ENCODE results near the gene LRRC26.

The LRRC26 gene

GRCh38 chr9:137169896-137170358 is at the start of gene LRRC26:
Gene LRRC26 (minus strand): TSS chr9:137170051. CDS start chr9:137169943, 108 bp downstream.
- Histone ChIP-seq H3K9me3 (no peaks in the 10 kb centered on the region), H3K36me3 (no peaks in the 10 kb centered on the region), H3K4me1 (ENCODE audit: control insufficient read depth in 1 of 2, insufficient read depth in 1 of 2, low read depth in 1 of 2, low read length in 1 of 2) (peaks cover 0 to 4% of the 10 kb centered on the region in 2 experiments), H3K4me3 (ENCODE audit: low read depth in 1 of 2, low read length in 1 of 2) (no peak within 1 kb of the TSS), H3K27me3 (peaks cover 100% of the 10 kb centered on the region), H3K27ac (no peak within 1 kb of the TSS)
- no peak for TF ChIP-seq CTCF (IDR thresholded peaks at IDR 0.05)

GRCh38 chr9:137218754-137219271 is 49.0 kb upstream of the LRRC26 start:
- peaks cover 33% of the 10 kb centered on the region for H3K27me3 ChIP-seq
- no peak overlapping the region for H3K27ac ChIP-seq
- no peak overlapping the region for H3K4me3 ChIP-seq (ENCODE audit: low read depth in 1 of 2, low read length in 1 of 2)
- no peaks in the 10 kb centered on the region for H3K9me3 ChIP-seq
- H3K4me1 ChIP-seq (ENCODE audit: control insufficient read depth in 1 of 2, insufficient read depth in 1 of 2, low read depth in 1 of 2, low read length in 1 of 2), result peaks cover 12 to 20% of the 10 kb centered on the region in 2 experiments
- TF ChIP-seq CTCF (IDR thresholded peaks at IDR 0.05), result no peak
- peaks cover 47% of the 10 kb centered on the region for H3K36me3 ChIP-seq

- no peak overlapping the region for H3K4me3 ChIP-seq (ENCODE audit: low read depth in 1 of 2, low read length in 1 of 2)
- H3K4me1 ChIP-seq (ENCODE audit: control insufficient read depth in 1 of 2, insufficient read depth in 1 of 2, low read depth in 1 of 2, low read length in 1 of 2), result peaks cover 10 to 17% of the 10 kb centered on the region in 2 experiments
- TF ChIP-seq CTCF (IDR thresholded peaks at IDR 0.05), result no peak
- no peak overlapping the region for H3K27ac ChIP-seq
- peaks cover 33% of the 10 kb centered on the region for H3K27me3 ChIP-seq
- no peaks in the 10 kb centered on the region for H3K9me3 ChIP-seq
- peaks cover 52% of the 10 kb centered on the region for H3K36me3 ChIP-seq
Measured at GRCh38 chr9:137218212-137218753, 48.4 kb upstream of the LRRC26 start.

- Histone ChIP-seq H3K27ac (no peak overlapping the region), H3K36me3 (peaks cover 60% of the 10 kb centered on the region), H3K4me1 (ENCODE audit: control insufficient read depth in 1 of 2, insufficient read depth in 1 of 2, low read depth in 1 of 2, low read length in 1 of 2) (peaks cover 4 to 10% of the 10 kb centered on the region in 2 experiments), H3K27me3 (peaks cover 27% of the 10 kb centered on the region), H3K9me3 (no peaks in the 10 kb centered on the region), H3K4me3 (ENCODE audit: low read depth in 1 of 2, low read length in 1 of 2) (no peak overlapping the region)
- no peak for TF ChIP-seq CTCF (IDR thresholded peaks at IDR 0.05)
Measured at GRCh38 chr9:137217276-137218211, 47.7 kb upstream of the LRRC26 start.

GRCh38 chr9:137216188-137216965 is 46.5 kb upstream of the LRRC26 start:
- H3K4me3 ChIP-seq (ENCODE audit: low read depth in 1 of 2, low read length in 1 of 2), result no peak overlapping the region
- peaks cover 17% of the 10 kb centered on the region for H3K27me3 ChIP-seq
- H3K27ac ChIP-seq, result no peak overlapping the region
- peaks cover 0 to under 1% of the 10 kb centered on the region in 2 experiments for H3K4me1 ChIP-seq (ENCODE audit: control insufficient read depth in 1 of 2, insufficient read depth in 1 of 2, low read depth in 1 of 2, low read length in 1 of 2)
- peaks cover 64% of the 10 kb centered on the region for H3K36me3 ChIP-seq
- H3K9me3 ChIP-seq, result no peaks in the 10 kb centered on the region
- no peak for TF ChIP-seq CTCF (IDR thresholded peaks at IDR 0.05)
